Large intestine (tissue), 3 donors: ENCODE measurements around the gene SORCS3. TPM values are rescaled to one million over a fixed set of nuclear protein-coding genes. Genes with fewer than 3 reads are reported as not detected.

ENCODE experiments used
- DNase-seq, 2 donors: peaks; one replicate each; pipeline versions ENCODE4 v3.0.0 to v3.0.0-alpha.2; 2013
- H3K27ac ChIP-seq: one replicate; pipeline ENCODE4 v1.5.1; 2013; ENCODE audit warnings: low read length
- H3K27me3 ChIP-seq: 2 replicates; pipeline ENCODE4 v1.6.1; 2013; ENCODE audit warnings: low read length; ENCODE audit not compliant: control insufficient read depth, insufficient read depth
- H3K36me3 ChIP-seq: 2 replicates; pipeline ENCODE4 v1.6.1; 2013; ENCODE audit warnings: low read length; ENCODE audit not compliant: control insufficient read depth, insufficient read depth
- H3K4me1 ChIP-seq: one replicate; pipeline ENCODE4 v1.6.1; 2013; ENCODE audit warnings: low read length; ENCODE audit not compliant: control insufficient read depth, insufficient read depth
- H3K4me3 ChIP-seq: one replicate; pipeline ENCODE4 v1.5.1; 2013; ENCODE audit warnings: low read length
- H3K9me3 ChIP-seq: one replicate; pipeline ENCODE4 v1.6.1; 2013; ENCODE audit warnings: mild to moderate bottlenecking, low read depth, low read length, moderate library complexity; ENCODE audit not compliant: control insufficient read depth
- WGBS: methylation state at CpG from one replicate; pipeline ENCODE4 v1.1.5; 2013; ENCODE audit warnings: low lambda C conversion rate; ENCODE audit not compliant: insufficient coverage; 5-methylcytosine and 5-hydroxymethylcytosine counted together
- polyA plus RNA-seq: library from polyadenylated mRNA; unstranded; fragments of 120-200 nt; gene quantifications from one replicate; pipeline ENCODE4 v1.2.1, GENCODE V29; 2013

SORCS3 gene
- polyA plus RNA-seq, 1 donor, result 1.7 TPM

GRCh38 chr10:105159268-105159667 is 518.2 kb downstream of the SORCS3 start:
- Histone ChIP-seq H3K9me3 (no peaks in the 10 kb centered on the region), H3K4me3 (no peak overlapping the region), H3K27ac (no peak overlapping the region), H3K36me3 (no peaks in the 10 kb centered on the region), H3K27me3 (no peaks in the 10 kb centered on the region), H3K4me1 (peaks cover 10% of the 10 kb centered on the region)
- no peak for DNase-seq
- no CpG with 5 or more reads among the region's 1 CpG for WGBS

GRCh38 chr10:105161149-105161548 is 520.1 kb downstream of the SORCS3 start:
- Histone ChIP-seq H3K27ac (no peak overlapping the region), H3K9me3 (no peaks in the 10 kb centered on the region), H3K4me1 (peaks cover 10% of the 10 kb centered on the region), H3K27me3 (no peaks in the 10 kb centered on the region), H3K36me3 (no peaks in the 10 kb centered on the region), H3K4me3 (no peak overlapping the region)
- DNase-seq, result no peak
- no CpG with 5 or more reads among the region's 4 CpGs for WGBS

- no CpG with 5 or more reads among the region's 4 CpGs for WGBS
- Histone ChIP-seq H3K9me3 (no peaks in the 10 kb centered on the region), H3K36me3 (no peaks in the 10 kb centered on the region), H3K27ac (no peak overlapping the region), H3K27me3 (no peaks in the 10 kb centered on the region), H3K4me3 (no peak overlapping the region), H3K4me1 (peaks cover 4% of the 10 kb centered on the region)
- no peak for DNase-seq
Observed at GRCh38 chr10:105161767-105162166, 520.7 kb downstream of the SORCS3 start.

- WGBS, result no CpG with 5 or more reads among the region's 1 CpG
- no peak overlapping the region for H3K27ac ChIP-seq
- no peak for DNase-seq
- no peak overlapping the region for H3K4me3 ChIP-seq
- no peaks in the 10 kb centered on the region for H3K36me3 ChIP-seq
- no peaks in the 10 kb centered on the region for H3K9me3 ChIP-seq
- no peaks in the 10 kb centered on the region for H3K4me1 ChIP-seq
- H3K27me3 ChIP-seq, result no peaks in the 10 kb centered on the region
Observed at GRCh38 chr10:105170521-105170920, 529.4 kb downstream of the SORCS3 start.

- no peak overlapping the region for H3K4me3 ChIP-seq
- no peak overlapping the region for H3K27ac ChIP-seq
- WGBS, result 100% methylated on average over 2 of the region's 3 CpGs
- H3K36me3 ChIP-seq, result no peaks in the 10 kb centered on the region
- no peaks in the 10 kb centered on the region for H3K9me3 ChIP-seq
- H3K27me3 ChIP-seq, result no peaks in the 10 kb centered on the region
- H3K4me1 ChIP-seq, result no peaks in the 10 kb centered on the region
- no peak for DNase-seq
Observed at GRCh38 chr10:105171945-105172344, 530.9 kb downstream of the SORCS3 start.

- Histone ChIP-seq H3K27ac (no peak overlapping the region), H3K4me3 (no peak overlapping the region), H3K9me3 (no peaks in the 10 kb centered on the region), H3K36me3 (no peaks in the 10 kb centered on the region), H3K4me1 (no peaks in the 10 kb centered on the region), H3K27me3 (no peaks in the 10 kb centered on the region)
- no peak for DNase-seq
Observed at GRCh38 chr10:105181626-105182025, 540.5 kb downstream of the SORCS3 start.

- Histone ChIP-seq H3K27me3 (no peaks in the 10 kb centered on the region), H3K27ac (no peak overlapping the region), H3K36me3 (no peaks in the 10 kb centered on the region), H3K4me1 (no peaks in the 10 kb centered on the region), H3K4me3 (no peak overlapping the region), H3K9me3 (no peaks in the 10 kb centered on the region)
- WGBS, result 100% methylated on average over 3 of the region's 4 CpGs
- no peak for DNase-seq
Observed at GRCh38 chr10:105183536-105183935, 542.4 kb downstream of the SORCS3 start.

- H3K4me1 ChIP-seq, result no peaks in the 10 kb centered on the region
- DNase-seq, result no peak
- H3K4me3 ChIP-seq, result no peak overlapping the region
- H3K36me3 ChIP-seq, result no peaks in the 10 kb centered on the region
- no peaks in the 10 kb centered on the region for H3K9me3 ChIP-seq
- H3K27ac ChIP-seq, result no peak overlapping the region
- WGBS, result 91% methylated on average over 3 of the region's 4 CpGs
- H3K27me3 ChIP-seq, result no peaks in the 10 kb centered on the region
Observed at GRCh38 chr10:105185161-105185560, 544.1 kb downstream of the SORCS3 start.

GRCh38 chr10:105187243-105187642 is 546.2 kb downstream of the SORCS3 start:
- 83% methylated on average over 1 of the region's 3 CpGs for WGBS
- Histone ChIP-seq H3K4me1 (no peaks in the 10 kb centered on the region), H3K9me3 (no peaks in the 10 kb centered on the region), H3K27me3 (no peaks in the 10 kb centered on the region), H3K4me3 (no peak overlapping the region), H3K36me3 (no peaks in the 10 kb centered on the region), H3K27ac (no peak overlapping the region)
- no peak for DNase-seq

GRCh38 chr10:105188737-105189462 is 547.8 kb downstream of the SORCS3 start:
- H3K36me3 ChIP-seq, result no peaks in the 10 kb centered on the region
- no peaks in the 10 kb centered on the region for H3K4me1 ChIP-seq
- H3K27me3 ChIP-seq, result no peaks in the 10 kb centered on the region
- WGBS, result no CpG with 5 or more reads among the region's 6 CpGs
- H3K4me3 ChIP-seq, result no peak overlapping the region
- no peak for DNase-seq
- H3K27ac ChIP-seq, result no peak overlapping the region
- H3K9me3 ChIP-seq, result no peaks in the 10 kb centered on the region

- no peak overlapping the region for H3K27ac ChIP-seq
- H3K4me3 ChIP-seq, result no peak overlapping the region
- no peaks in the 10 kb centered on the region for H3K36me3 ChIP-seq
- H3K4me1 ChIP-seq, result no peaks in the 10 kb centered on the region
- no peaks in the 10 kb centered on the region for H3K9me3 ChIP-seq
- no peak for DNase-seq
- H3K27me3 ChIP-seq, result no peaks in the 10 kb centered on the region
- no CpG with 5 or more reads among the region's 2 CpGs for WGBS
Observed at GRCh38 chr10:105189463-105189800, 548.3 kb downstream of the SORCS3 start.
